G401.6 (cell line): ENCODE results near the gene ZNF200.
"Not testable (repeated sequence)": the region's sequence is repeated elsewhere in the genome, so short reads cannot be mapped to it uniquely, and the experiment has no call there.

Source experiments
- FAIRE-seq: peaks from 2 replicates; lab custom pipeline; 2012; peaks lifted over from hg19 to GRCh38; lab: Jason Lieb, UNC

Gene ZNF200

GRCh38 chr16:3249451-3249850 lies 14.5 kb upstream of the ZNF200 start:
- FAIRE-seq = no peak

DNA sequence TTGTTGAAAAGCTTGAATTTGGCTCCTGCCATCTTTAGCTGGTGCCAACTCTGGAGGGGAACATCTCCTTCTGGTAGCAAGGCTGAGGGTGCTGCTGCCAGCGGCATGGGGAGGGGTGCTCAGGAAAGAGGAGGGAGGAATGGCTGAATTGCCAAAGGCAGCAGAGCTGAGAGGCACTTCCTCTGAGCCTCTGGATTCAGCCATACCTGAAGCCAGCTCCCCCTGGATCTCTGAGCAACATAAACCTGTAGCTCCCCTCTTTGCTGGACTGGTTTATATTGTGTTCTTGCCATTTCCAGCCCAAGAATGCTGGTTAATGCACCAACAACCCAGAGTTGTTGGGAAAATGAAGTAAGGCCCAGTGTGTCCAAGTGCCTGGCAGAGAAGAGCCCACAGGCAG lies 14.1 kb upstream of the ZNF200 start:
- no peak for FAIRE-seq

DNA sequence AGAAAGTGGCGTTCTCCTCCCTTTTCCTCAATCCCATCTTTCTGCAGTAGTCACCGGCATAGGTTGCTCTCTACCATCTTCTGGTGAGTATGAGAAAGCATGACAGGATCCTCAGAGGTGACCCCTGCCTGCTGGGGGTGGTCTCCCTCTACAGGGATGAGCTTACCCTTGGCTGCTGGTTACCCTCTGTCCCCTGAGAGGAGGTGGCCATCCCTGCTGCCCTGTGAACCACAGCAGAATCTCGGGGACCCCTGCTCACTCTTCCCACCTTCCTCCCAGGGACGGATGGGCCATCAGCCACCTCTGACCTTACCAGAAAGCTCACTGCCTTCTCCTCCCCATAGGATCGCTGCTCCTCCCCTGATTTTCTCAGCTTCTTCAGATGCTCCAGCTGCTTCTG lies 13.6 kb upstream of the ZNF200 start:
- no peak for FAIRE-seq

GRCh38 chr16:3246876-3247275 lies 11.9 kb upstream of the ZNF200 start:
- no peak for FAIRE-seq

DNA sequence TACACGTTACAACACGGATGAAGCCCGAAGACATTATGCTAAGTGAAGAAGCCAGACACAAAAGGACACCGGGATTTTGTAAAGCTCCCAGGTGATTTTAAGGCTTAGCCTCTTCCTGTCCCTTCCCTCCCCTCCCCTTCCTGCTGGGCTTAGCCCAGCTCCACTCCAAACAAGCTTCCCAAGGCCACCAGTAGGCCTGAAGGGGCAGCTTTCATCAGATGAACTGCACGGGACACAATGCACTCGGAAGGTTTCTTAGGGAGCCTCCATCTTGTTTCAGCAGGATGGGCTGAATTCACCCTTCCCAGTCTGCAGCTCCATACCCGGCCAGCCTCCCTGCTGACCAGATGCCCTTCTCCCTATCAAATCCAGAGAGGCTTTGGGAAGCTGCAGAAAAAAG lies 11.0 kb upstream of the ZNF200 start:
- no peak for FAIRE-seq

DNA sequence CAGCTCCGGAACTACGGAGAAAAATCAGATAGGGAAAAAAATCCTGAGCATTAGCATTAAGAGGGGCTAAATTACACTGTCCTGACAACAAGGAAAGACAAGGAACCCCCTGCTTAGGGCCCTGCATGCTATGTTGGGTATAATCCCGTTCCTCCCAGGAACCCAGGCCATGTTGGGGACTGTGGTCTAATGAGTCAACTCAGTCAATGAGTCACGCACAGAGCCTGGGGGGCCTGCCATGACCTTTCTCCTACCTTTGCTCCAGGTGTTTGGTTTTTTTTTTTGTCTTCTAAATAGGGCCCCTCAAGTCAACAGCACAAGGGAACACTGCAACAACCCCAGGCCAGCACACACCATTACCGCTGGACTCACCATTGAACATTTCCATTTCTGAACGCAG lies 8.9 kb upstream of the ZNF200 start:
- no peak for FAIRE-seq

GRCh38 chr16:3242709-3243108 lies 7.8 kb upstream of the ZNF200 start:
- no peak for FAIRE-seq

- no peak for FAIRE-seq
These were observed 6.8 kb upstream of the ZNF200 start for GRCh38 chr16:3241761-3242160.

DNA sequence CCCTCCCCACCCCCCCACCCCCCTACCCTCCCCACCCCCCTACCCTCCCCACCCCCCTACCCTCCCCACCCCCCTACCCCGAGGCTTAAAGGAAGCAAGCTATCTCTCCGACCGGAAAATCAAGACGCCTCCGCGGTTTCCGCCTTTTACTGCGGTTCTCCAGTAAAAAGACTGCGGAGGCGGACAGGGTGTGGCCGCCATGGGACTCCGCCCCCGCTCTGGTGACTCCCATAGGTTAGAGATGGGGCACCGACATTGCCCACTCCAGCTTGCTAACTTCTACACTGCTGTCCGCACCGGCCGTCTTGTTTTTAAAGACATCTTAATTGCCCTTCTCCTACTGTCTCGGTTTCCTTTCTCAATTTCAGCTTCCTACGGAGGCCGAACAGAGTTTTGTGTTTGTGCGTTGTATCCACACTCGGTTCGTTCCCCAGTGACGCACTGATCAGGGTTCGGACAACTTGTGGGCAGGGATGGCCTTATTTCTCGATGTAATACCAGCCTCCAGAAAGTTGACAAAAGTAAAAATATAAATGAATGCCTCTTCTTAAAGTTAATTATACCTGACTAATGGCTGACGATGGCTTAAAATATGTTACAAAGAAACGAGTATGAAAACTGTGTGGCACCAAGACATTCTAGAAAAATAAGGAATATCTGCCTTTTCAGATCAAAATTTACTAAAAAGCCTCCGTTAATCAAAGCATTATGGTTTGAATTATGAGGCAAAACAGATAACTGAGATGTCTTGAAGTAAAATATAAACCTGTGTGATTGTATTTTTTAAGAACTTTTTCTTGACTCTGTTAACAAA lies 1.1 kb upstream of the ZNF200 start:
- FAIRE-seq = no peak

GRCh38 chr16:3234543-3234856 lies 458 bp downstream of the ZNF200 start:
- no peak for FAIRE-seq

DNA sequence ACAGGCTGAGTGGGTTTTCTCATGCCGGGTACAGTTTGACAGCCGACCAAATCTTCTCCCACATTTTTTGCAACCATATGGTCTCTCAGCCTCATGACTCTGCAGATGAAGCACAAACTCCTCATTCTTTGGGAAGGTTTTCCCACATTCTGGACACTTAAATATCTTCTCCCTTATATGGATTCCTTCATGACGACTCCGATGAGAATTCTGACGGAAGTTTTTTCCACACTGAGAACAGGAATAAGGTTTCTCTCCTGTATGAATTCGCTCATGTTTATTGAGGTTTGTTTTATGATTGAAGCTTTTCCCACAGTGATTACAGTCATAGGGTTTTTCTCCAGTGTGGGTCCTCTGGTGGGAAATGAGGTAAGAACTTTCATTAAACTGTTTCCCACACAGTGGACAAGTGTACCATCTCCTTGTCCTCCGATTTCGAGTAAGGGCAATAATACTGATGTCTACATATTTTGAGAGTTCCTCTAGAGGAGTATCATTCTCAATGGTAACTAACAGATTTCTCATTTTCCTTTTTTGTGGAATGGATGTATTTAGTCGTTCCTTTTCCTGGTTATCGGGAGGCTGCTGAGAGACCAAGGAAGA lies 10.9 kb downstream of the ZNF200 start:
- no peak for FAIRE-seq

GRCh38 chr16:3220839-3221238 lies 14.1 kb downstream of the ZNF200 start:
- FAIRE-seq = no peak

- no peak for FAIRE-seq
These were observed 18.7 kb downstream of the ZNF200 start for GRCh38 chr16:3216263-3216640.

DNA sequence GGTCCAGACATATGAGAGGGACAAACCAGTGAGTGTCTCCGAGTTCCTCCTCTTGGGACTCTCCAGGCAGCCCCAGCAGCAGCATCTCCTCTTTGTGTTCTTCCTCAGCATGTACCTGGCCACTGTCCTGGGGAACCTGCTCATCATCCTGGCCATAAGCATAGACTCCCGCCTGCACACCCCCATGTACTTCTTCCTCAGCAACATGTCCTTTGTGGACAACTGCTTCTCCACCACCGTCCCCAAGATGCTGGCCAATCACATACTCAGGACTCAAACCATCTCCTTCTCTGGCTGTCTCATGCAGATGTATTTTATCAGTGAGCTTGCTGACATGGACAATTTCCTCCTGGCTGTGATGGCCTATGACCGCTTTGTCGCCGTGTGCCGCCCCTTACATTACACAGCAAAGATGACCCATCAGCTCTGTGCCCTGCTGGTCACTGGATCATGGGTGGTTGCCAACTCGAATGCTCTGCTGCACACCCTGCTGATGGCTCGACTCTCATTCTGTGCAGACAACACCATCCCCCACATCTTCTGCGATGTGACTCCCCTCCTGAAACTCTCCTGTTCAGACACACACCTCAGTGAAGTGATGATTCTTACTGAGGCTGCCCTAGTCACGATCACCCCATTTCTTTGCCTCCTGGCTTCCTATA lies 19.2 kb downstream of the ZNF200 start:
- no peak for FAIRE-seq

DNA sequence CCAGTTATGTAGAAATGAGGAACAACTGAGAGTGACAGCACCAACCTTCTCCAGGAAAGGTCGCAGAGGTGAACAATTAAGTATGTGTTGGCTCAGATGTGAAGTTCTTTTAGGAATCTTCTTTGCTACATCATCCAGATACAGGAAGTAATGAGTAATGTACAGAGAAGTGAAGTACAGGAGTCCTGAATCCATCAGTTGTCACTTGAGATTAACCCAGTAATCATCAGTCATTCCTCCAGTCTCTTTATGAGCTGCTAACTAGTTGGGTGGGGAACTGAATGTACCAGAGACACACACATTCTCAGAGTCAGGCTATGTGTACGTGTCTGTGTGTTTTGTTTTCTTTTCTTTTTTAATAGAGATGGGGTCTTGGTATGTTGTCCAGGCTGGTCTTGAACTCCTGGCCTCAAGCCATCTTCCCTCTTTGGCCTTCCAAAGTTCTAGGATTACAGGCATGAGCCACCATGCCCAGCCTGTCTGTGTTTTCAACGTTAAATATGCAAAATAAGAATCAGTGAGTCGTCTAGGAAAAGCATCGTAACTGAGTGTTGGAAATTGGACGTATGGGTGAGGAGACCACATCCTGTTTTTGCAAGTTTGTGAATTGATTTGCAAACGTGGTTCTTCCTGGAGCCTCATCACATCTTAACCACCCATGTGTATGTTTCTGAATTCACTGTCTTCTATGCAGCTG lies 19.9 kb downstream of the ZNF200 start:
- FAIRE-seq = no peak

GRCh38 chr16:3212567-3212966 lies 22.4 kb downstream of the ZNF200 start:
- no peak for FAIRE-seq

DNA sequence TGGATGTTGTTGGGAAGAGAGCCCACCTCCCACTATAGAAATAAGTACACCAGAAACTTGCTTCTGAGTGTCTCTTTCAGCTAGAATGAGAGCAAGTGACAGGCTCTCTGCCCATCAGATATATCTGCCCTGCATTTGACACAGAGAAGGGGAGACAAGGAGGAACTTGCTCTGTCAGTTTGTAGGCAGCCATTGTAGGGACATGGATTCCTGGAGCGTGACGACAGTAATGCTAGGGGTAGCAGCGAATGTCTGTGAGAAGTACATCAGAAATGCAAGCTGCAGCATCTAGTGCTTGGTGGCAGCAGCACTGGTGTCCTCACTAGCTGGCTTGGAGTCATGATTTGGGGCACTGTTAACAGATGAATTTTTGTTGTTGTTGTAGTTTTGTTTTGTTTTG lies 23.0 kb downstream of the ZNF200 start:
- FAIRE-seq = no peak

DNA sequence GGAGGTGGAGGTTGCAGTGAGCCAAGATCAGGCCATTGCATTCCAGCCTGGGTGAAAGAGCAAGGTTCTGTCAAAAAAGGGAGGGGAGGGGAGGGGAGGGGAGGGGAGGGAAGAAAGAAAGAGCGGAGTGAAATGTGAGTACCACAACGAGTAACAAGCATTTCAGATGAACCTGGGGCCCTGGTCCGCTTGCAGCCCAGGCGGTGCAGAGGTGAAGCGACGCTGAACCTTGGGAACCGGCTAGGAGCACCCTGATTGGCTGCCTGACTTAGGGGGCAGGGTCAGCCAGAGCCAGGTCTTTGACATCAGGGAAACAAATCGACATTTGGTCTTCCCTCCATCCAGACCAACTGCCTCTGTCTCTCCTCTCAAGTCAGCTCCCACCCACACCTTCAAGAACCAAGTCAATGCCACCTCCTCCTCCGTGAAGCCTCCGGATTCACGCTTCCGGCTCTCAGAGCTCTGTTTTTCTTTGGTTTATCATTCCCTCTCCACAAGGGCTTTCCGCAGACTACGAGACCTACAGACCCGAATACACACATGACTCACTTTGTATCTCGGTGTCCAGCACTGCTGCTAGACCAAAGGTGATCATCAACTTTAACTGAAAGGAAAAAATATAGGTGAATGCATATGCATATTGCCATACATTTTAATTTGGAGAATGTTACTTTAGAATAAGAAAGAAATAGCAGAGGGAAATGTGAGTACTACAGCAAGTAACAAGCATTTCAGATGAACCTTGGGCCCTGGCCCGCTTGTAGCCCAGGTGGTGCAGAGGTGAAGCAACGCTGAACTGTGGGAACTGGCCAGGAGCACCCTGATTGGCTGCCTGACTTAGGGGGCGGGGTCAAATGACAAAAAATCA lies 27.6 kb downstream of the ZNF200 start:
- no peak for FAIRE-seq

DNA sequence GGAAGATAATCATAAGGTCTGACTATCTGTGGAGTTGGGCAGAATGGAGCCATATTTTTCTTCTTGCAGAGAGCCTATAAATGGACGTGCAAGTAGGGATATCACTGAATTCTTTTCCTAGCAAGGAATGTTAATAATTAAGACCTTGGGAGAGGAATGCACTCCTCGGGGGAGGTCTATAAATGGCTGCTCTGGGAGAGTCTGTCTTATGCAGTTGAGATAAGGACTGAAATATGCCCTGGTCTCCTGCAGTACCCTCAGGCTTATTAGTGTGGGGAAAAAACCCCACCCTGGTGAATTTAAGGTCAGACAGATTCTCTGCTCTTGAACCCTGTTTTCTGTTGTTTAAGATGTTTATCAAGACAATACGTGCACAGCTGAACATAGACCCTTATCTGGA lies 29.0 kb downstream of the ZNF200 start:
- FAIRE-seq = not testable (repeated sequence)

DNA sequence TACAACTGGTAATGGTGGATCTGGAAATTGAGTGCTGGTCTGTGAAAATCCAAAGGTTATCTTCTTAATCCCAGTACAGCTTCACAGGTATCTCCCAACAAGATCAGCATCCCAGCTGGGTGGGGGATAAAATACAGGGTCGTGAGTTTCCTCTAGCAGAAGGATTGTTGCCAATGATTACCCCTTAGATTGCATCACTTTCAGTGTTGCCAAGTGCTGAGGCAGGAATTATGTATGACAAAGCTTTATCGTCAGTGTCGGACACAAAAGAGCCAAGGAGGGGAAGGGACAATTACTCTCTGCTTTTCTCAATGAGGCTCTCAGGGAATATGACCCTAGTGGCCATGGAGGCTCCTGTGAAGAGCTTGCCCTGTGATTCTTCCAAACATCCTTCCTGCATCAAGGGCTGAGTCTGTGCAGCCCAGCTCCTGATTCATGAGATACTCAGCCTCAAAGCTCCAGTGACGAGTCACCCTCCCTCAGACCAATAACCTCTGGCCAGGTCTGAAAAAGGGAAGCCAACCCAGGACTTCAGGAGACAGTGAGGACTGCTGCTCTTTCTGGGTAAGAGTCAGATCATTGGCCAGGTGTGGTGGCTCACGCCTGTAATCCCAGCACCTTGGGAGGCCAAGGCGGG lies 31.9 kb downstream of the ZNF200 start:
- no peak for FAIRE-seq

- FAIRE-seq = no peak
These were observed 36.5 kb downstream of the ZNF200 start for GRCh38 chr16:3198334-3199072.
